Liver (tissue), 9 donors: ENCODE results near the gene SYTL1. TPM values are rescaled to one million over a fixed set of nuclear protein-coding genes. Genes with fewer than 3 reads are reported as not detected.

Experiments
- DNase-seq: peaks from one replicate; pipeline ENCODE4 v3.0.0-alpha.2; 2017; ENCODE audit warnings: low spot score
- H3K27ac ChIP-seq, 2 donors: one replicate each; pipeline ENCODE4 v1.7.0; 2013; ENCODE audit warnings: inconsistent platforms in 2 of 2, low read length in 2 of 2, control low read depth in 1 of 2, low read depth in 1 of 2, mild to moderate bottlenecking in 1 of 2
- H3K27me3 ChIP-seq, 4 donors: one replicate each; pipeline versions ENCODE4 v1.6.1 to v1.7.0; 2013; ENCODE audit warnings: low read length in 3 of 4, inconsistent platforms in 1 of 4, mild to moderate bottlenecking in 1 of 4, moderate library complexity in 1 of 4; ENCODE audit not compliant: control insufficient read depth in 4 of 4, insufficient read depth in 4 of 4
- H3K36me3 ChIP-seq, 4 donors: one replicate each; pipeline versions ENCODE4 v1.6.1 to v1.7.0; 2013; ENCODE audit warnings: low read length in 3 of 4, mild to moderate bottlenecking in 3 of 4, low read depth in 1 of 4, moderate library complexity in 1 of 4; ENCODE audit not compliant: control insufficient read depth in 4 of 4, insufficient read depth in 3 of 4
- H3K4me1 ChIP-seq, 4 donors: one replicate each; pipeline versions ENCODE4 v1.6.1 to v1.7.0; 2013; ENCODE audit warnings: low read length in 3 of 4, mild to moderate bottlenecking in 3 of 4, moderate library complexity in 1 of 4; ENCODE audit not compliant: control insufficient read depth in 4 of 4, insufficient read depth in 4 of 4
- H3K4me3 ChIP-seq, 3 donors: one replicate each; pipeline versions ENCODE4 v1.6.1 to v1.7.0; 2013; ENCODE audit warnings: low read length in 3 of 3, control low read depth in 1 of 3, low read depth in 1 of 3, mild to moderate bottlenecking in 1 of 3
- H3K9ac ChIP-seq, 2 donors: one replicate each; pipeline ENCODE4 v1.7.0; 2013; ENCODE audit warnings: low read length in 2 of 2, mild to moderate bottlenecking in 2 of 2, moderate library complexity in 2 of 2, control low read depth in 1 of 2, low read depth in 1 of 2
- H3K9me3 ChIP-seq, 4 donors: one replicate each; pipeline versions ENCODE4 v1.6.1 to v1.7.0; 2013; ENCODE audit warnings: low read length in 3 of 4; ENCODE audit not compliant: control insufficient read depth in 4 of 4
- CTCF ChIP-seq: fragments of 150-350 bp; IDR thresholded peaks from 2 replicates; pipeline ENCODE4 v1.5.1; 2017; ENCODE audit warnings: improper control_type of control experiment, low read depth, low read length; ENCODE audit not compliant: missing input control
- EGR1 ChIP-seq, 2 donors: IDR thresholded peaks; 2 replicates each; pipeline ENCODE4 v1.6.1; 2016 to 2018; ENCODE audit warnings: antibody characterized with exemption in 2 of 2, low read depth in 2 of 2
- FOXA1 ChIP-seq: IDR thresholded peaks from 2 replicates; pipeline ENCODE4 v1.6.1; 2016; ENCODE audit warnings: antibody characterized with exemption
- FOXA2 ChIP-seq: IDR thresholded peaks from 2 replicates; pipeline ENCODE4 v1.6.1; 2016; ENCODE audit warnings: antibody characterized with exemption
- GABPA ChIP-seq, 2 donors: IDR thresholded peaks in 1 of 2; conservative IDR thresholded peaks in 1 of 2; 2 replicates each; pipeline ENCODE4 v1.6.1; 2016; ENCODE audit warnings: antibody characterized with exemption in 2 of 2, mild to moderate bottlenecking in 1 of 2, moderate library complexity in 1 of 2
- HNF4A ChIP-seq, 2 donors: conservative IDR thresholded peaks; 2 replicates each; pipeline ENCODE4 v1.6.1; 2016; ENCODE audit warnings: antibody characterized with exemption in 2 of 2, mild to moderate bottlenecking in 2 of 2
- HNF4G ChIP-seq: IDR thresholded peaks from 2 replicates; pipeline ENCODE4 v1.6.1; 2016; ENCODE audit warnings: antibody characterized with exemption
- MAX ChIP-seq: IDR thresholded peaks from 2 replicates; pipeline ENCODE4 v1.6.1; 2016; ENCODE audit warnings: antibody characterized with exemption
- NR2F2 ChIP-seq: IDR thresholded peaks from 2 replicates; pipeline ENCODE4 v1.6.1; 2016; ENCODE audit warnings: antibody characterized with exemption
- RAD21 ChIP-seq, 2 donors: IDR thresholded peaks; 2 replicates each; pipeline ENCODE4 v1.6.1; 2016; ENCODE audit warnings: antibody characterized with exemption in 2 of 2, mild to moderate bottlenecking in 2 of 2
- RXRA ChIP-seq, 2 donors: IDR thresholded peaks; 2 replicates each; pipeline ENCODE4 v1.6.1; 2017 to 2018; ENCODE audit warnings: antibody characterized with exemption in 2 of 2, mild to moderate bottlenecking in 1 of 2
- TAF1 ChIP-seq: conservative IDR thresholded peaks from 2 replicates; pipeline ENCODE4 v1.6.1; 2016; ENCODE audit warnings: antibody characterized with exemption, mild to moderate bottlenecking
- YY1 ChIP-seq: IDR thresholded peaks from 2 replicates; pipeline ENCODE4 v1.6.1; 2016; ENCODE audit warnings: antibody characterized with exemption, mild to moderate bottlenecking
- ZBTB33 ChIP-seq: IDR thresholded peaks from 2 replicates; pipeline ENCODE4 v1.6.1; 2016; ENCODE audit warnings: antibody characterized with exemption
- WGBS: extraction: QIAGEN DNeasy Blood & Tissue Kit; methylation state at CpG from one replicate; pipeline ENCODE4 v1.1.7; 2013; 5-methylcytosine and 5-hydroxymethylcytosine counted together
- polyA plus RNA-seq, 2 donors: library from polyadenylated mRNA; stranded (reverse) in 1 of 2; unstranded in 1 of 2; fragments of 200-250 nt in 1 of 2; fragments of >200 nt in 1 of 2; fragmentation: Nextera tagmentation in 1 of 2; extraction: Ambion mirVana in 1 of 2; gene quantifications; one replicate each; pipeline versions ENCODE4 v1.2.1 to v1.2.3, GENCODE V29; 2013 to 2015
- total RNA-seq, 2 donors: library from RNA; depleted of rRNA; stranded (reverse); fragments of >200 nt; gene quantifications; one replicate each; pipeline ENCODE4 v1.2.3, GENCODE V29; 2014
- TF ChIP-seq, protein P1 (sequence below): IDR thresholded peaks from 2 replicates; pipeline ENCODE4 v1.6.1; 2016; ENCODE audit warnings: antibody characterized with exemption
- donor health status: healthy.
- donor health status: healthy.
- donor health status: healthy.
- donor health status: healthy.
- donor health status: healthy.

The SYTL1 gene
- total and polyA plus RNA-seq, 4 donors = 0.73 to 3.9 (median 1.4) TPM

- TF ChIP-seq CTCF = no peak
- no peak for TF ChIP-seq TAF1
- TF ChIP-seq EGR1 (IDR thresholded peaks at IDR 0.05; ENCODE audit: low read depth in 2 of 2) = no peak
- no peak for TF ChIP-seq ZBTB33
Observed at GRCh38 chr1:27293915-27294314, 47.9 kb upstream of the SYTL1 start (continued).

DNA sequence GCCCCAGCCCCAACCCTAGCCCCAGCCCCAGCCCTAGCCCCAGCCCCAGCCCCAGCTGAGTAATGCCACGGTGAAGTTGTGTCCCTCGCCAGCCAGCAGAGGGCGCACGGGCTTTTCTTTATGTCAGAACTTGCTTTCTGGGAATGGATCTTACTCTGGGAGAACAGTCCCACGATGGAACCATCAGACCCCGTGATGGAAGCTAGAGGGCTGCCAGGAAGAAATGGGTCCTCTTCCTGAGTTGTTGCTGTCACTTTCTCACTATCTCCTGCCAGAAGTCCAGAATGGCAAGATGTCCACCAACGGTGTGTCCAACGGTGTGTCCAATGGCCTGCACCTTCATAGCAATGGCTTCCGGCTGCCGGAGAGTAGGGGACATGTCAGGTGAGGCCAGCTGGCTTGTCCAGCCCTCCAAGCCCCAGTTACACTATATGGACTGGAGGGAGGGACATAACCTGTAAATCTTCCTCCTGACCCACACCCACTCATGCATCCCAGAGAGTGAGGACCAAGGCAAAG, 45.0 kb upstream of the SYTL1 start:
- 40% methylated on average over 10 of the region's 10 CpGs for WGBS
- Histone ChIP-seq H3K9me3 (no peaks in the 10 kb centered on the region), H3K4me3 (no peak overlapping the region), H3K4me1 (peaks cover 0 to 8% (median 0%) of the 10 kb centered on the region in 4 donors), H3K27ac (no peak overlapping the region), H3K27me3 (no peaks in the 10 kb centered on the region), H3K9ac (no peak overlapping the region), H3K36me3 (peaks cover 8 to 56% (median 32%) of the 10 kb centered on the region in 4 donors)
- peak; percentile 77 for DNase-seq
- TF ChIP-seq RAD21 (IDR thresholded peaks at IDR 0.05) = peak; percentile 41 to 63
- no peak for TF ChIP-seq RXRA (IDR thresholded peaks at IDR 0.05)
- no peak for TF ChIP-seq FOXA1
- no peak for TF ChIP-seq EGR1 (IDR thresholded peaks at IDR 0.05; ENCODE audit: low read depth in 2 of 2)
- no peak for TF ChIP-seq HNF4G
- TF ChIP-seq CTCF = peak; percentile 61
- no peak for TF ChIP-seq NR2F2

DNA sequence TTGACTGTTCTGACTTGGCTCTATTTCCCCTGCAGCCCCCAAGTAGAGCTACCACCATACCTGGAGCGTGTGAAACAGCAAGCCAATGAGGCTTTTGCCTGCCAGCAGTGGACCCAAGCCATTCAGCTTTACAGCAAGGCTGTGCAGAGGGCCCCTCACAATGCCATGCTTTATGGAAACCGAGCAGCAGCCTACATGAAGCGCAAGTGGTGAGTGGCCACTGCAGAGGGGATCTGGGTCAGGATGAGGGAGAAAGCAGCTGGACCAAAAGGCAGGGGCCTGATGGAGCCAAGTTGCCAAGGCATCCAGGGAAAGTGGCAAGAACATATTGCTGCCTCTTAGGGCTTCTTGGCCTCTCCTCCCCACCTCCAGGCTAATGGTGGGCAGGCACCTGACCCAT, 43.9 kb upstream of the SYTL1 start:
- Histone ChIP-seq H3K4me3 (no peak overlapping the region), H3K4me1 (peaks cover 0 to 8% (median 0%) of the 10 kb centered on the region in 4 donors), H3K27ac (no peak overlapping the region), H3K9ac (no peak overlapping the region), H3K36me3 (peaks cover 8 to 53% (median 36%) of the 10 kb centered on the region in 4 donors), H3K27me3 (no peaks in the 10 kb centered on the region), H3K9me3 (no peaks in the 10 kb centered on the region)
- 97% methylated on average over 3 of the region's 3 CpGs for WGBS
- no peak for DNase-seq
- TF ChIP-seq FOXA2 (no peak), HNF4G (no peak), EGR1 (IDR thresholded peaks at IDR 0.05; ENCODE audit: low read depth in 2 of 2) (no peak), RAD21 (IDR thresholded peaks at IDR 0.05) (no peak), MAX (no peak), ZBTB33 (no peak), YY1 (no peak), CTCF (no peak), HNF4A (conservative IDR thresholded peaks at IDR 0.05) (no peak), NR2F2 (no peak), TAF1 (no peak), GABPA (IDR thresholded peaks at IDR 0.05 in 1 of 2, conservative IDR thresholded peaks at IDR 0.05 in 1 of 2) (no peak), FOXA1 (no peak)
- TF ChIP-seq, protein P1, sequence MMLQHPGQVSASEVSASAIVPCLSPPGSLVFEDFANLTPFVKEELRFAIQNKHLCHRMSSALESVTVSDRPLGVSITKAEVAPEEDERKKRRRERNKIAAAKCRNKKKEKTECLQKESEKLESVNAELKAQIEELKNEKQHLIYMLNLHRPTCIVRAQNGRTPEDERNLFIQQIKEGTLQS = no peak
